HUES48 (cell line): Measurements from ENCODE around the gene TYW1.
"Not testable (repeated sequence)": the region's sequence is repeated elsewhere in the genome, so short reads cannot be mapped to it uniquely, and the experiment has no call there.

Experiments
- H3K27ac ChIP-seq: one replicate; pipeline ENCODE4 v1.7.0; 2013; ENCODE audit warnings: low read depth, low read length, inconsistent platforms
- H3K27me3 ChIP-seq: 2 replicates; pipeline ENCODE4 v1.6.1; 2013; ENCODE audit warnings: mild to moderate bottlenecking, low read length; ENCODE audit not compliant: control insufficient read depth, insufficient read depth
- H3K36me3 ChIP-seq: 2 replicates; pipeline ENCODE4 v1.6.1; 2013; ENCODE audit warnings: low read length; ENCODE audit not compliant: control insufficient read depth, insufficient read depth
- H3K4me1 ChIP-seq: 2 replicates; pipeline ENCODE4 v1.6.1; 2013; ENCODE audit warnings: mild to moderate bottlenecking, low read length; ENCODE audit not compliant: control insufficient read depth, insufficient read depth
- H3K4me3 ChIP-seq: 2 replicates; pipeline ENCODE4 v1.5.1; 2013; ENCODE audit warnings: mild to moderate bottlenecking, low read depth, low read length
- H3K9ac ChIP-seq: 2 replicates; pipeline ENCODE4 v1.6.1; 2013; ENCODE audit warnings: mild to moderate bottlenecking, low read depth, low read length, moderate library complexity
- H3K9me3 ChIP-seq: 2 replicates; pipeline ENCODE4 v1.6.1; 2013; ENCODE audit warnings: low read length; ENCODE audit not compliant: control insufficient read depth, insufficient read depth

TYW1 gene

GRCh38 chr7:67021260-67021659 lies 24.6 kb downstream of the TYW1 start:
- H3K27me3 ChIP-seq = no peaks in the 10 kb centered on the region
- H3K9me3 ChIP-seq = no peaks in the 10 kb centered on the region
- H3K36me3 ChIP-seq = peaks cover 52% of the 10 kb centered on the region
- no peaks in the 10 kb centered on the region for H3K4me1 ChIP-seq
- no peak overlapping the region for H3K9ac ChIP-seq
- H3K27ac ChIP-seq = no peak overlapping the region
- no peak overlapping the region for H3K4me3 ChIP-seq

GRCh38 chr7:67022511-67022910 lies 25.9 kb downstream of the TYW1 start:
- no peak overlapping the region for H3K4me3 ChIP-seq
- H3K27me3 ChIP-seq = no peaks in the 10 kb centered on the region
- no peaks in the 10 kb centered on the region for H3K4me1 ChIP-seq
- no peak overlapping the region for H3K27ac ChIP-seq
- peaks cover 49% of the 10 kb centered on the region for H3K36me3 ChIP-seq
- no peaks in the 10 kb centered on the region for H3K9me3 ChIP-seq
- H3K9ac ChIP-seq = no peak overlapping the region

- not testable (repeated sequence) for H3K9me3 ChIP-seq, H3K4me1 ChIP-seq, H3K9ac ChIP-seq, H3K27me3 ChIP-seq, H3K27ac ChIP-seq, H3K4me3 ChIP-seq
- H3K36me3 ChIP-seq = peaks cover 35% of the 10 kb centered on the region
These were observed 28.8 kb downstream of the TYW1 start for GRCh38 chr7:67025459-67025858.

- not testable (repeated sequence) for H3K4me1 ChIP-seq, H3K27ac ChIP-seq, H3K9ac ChIP-seq, H3K36me3 ChIP-seq, H3K27me3 ChIP-seq, H3K4me3 ChIP-seq, H3K9me3 ChIP-seq
These were observed 35.1 kb downstream of the TYW1 start for GRCh38 chr7:67031685-67032084.

- Histone ChIP-seq H3K27ac (no peak overlapping the region), H3K9me3 (no peaks in the 10 kb centered on the region), H3K9ac (no peak overlapping the region), H3K4me1 (no peaks in the 10 kb centered on the region), H3K4me3 (no peak overlapping the region), H3K36me3 (peaks cover 8% of the 10 kb centered on the region; the same call in 1 of the 2 replicates), H3K27me3 (no peaks in the 10 kb centered on the region)
These were observed 36.6 kb downstream of the TYW1 start for GRCh38 chr7:67033251-67033650.

- H3K27me3 ChIP-seq, H3K9ac ChIP-seq, H3K4me1 ChIP-seq, H3K9me3 ChIP-seq, H3K27ac ChIP-seq, H3K36me3 ChIP-seq, H3K4me3 ChIP-seq: not testable (repeated sequence)
These were observed 40.1 kb downstream of the TYW1 start for GRCh38 chr7:67036432-67037395.

- H3K4me3 ChIP-seq, H3K36me3 ChIP-seq, H3K9ac ChIP-seq, H3K4me1 ChIP-seq, H3K27ac ChIP-seq, H3K9me3 ChIP-seq, H3K27me3 ChIP-seq: not testable (repeated sequence)
These were observed 44.2 kb downstream of the TYW1 start for GRCh38 chr7:67040832-67041231.

GRCh38 chr7:67042781-67043558 lies 46.3 kb downstream of the TYW1 start:
- not testable (repeated sequence) for H3K9ac ChIP-seq, H3K27me3 ChIP-seq, H3K27ac ChIP-seq, H3K4me1 ChIP-seq, H3K9me3 ChIP-seq, H3K36me3 ChIP-seq, H3K4me3 ChIP-seq

- H3K4me1 ChIP-seq, H3K27ac ChIP-seq, H3K9ac ChIP-seq, H3K27me3 ChIP-seq, H3K36me3 ChIP-seq, H3K4me3 ChIP-seq, H3K9me3 ChIP-seq: not testable (repeated sequence)
These were observed 46.9 kb downstream of the TYW1 start for GRCh38 chr7:67043559-67043930.

- H3K27ac ChIP-seq = no peak overlapping the region
- H3K4me1 ChIP-seq = no peaks in the 10 kb centered on the region
- H3K27me3 ChIP-seq = no peaks in the 10 kb centered on the region
- H3K9ac ChIP-seq = no peak overlapping the region
- H3K4me3 ChIP-seq = no peak overlapping the region
- no peaks in the 10 kb centered on the region for H3K9me3 ChIP-seq
- no peaks in the 10 kb centered on the region; the same call in 1 of the 2 replicates for H3K36me3 ChIP-seq
These were observed 48.9 kb downstream of the TYW1 start for GRCh38 chr7:67045496-67045995.

GRCh38 chr7:67046819-67047218 lies 50.2 kb downstream of the TYW1 start:
- H3K4me3 ChIP-seq, H3K9ac ChIP-seq, H3K27me3 ChIP-seq, H3K36me3 ChIP-seq, H3K27ac ChIP-seq, H3K9me3 ChIP-seq, H3K4me1 ChIP-seq: not testable (repeated sequence)
